CD14-positive monocyte (primary cell): ENCODE data around the gene SHCBP1L. TPM values are rescaled to one million over a fixed set of nuclear protein-coding genes. Genes with fewer than 3 reads are reported as not detected.

Experiments
- DNase-seq, 3 donors: peaks; one replicate each; pipeline ENCODE4 v3.0.0-alpha.2; 2011 to 2022
- H2AFZ ChIP-seq: 2 replicates; pipeline ENCODE4 v1.6.0; 2012; ENCODE audit warnings: mild to moderate bottlenecking, low read depth, low read length, inconsistent platforms; ENCODE audit not compliant: insufficient read depth, poor library complexity, severe bottlenecking
- H3K27ac ChIP-seq, 2 donors: 1 replicate in 1 of 2; 2 replicates in 1 of 2; pipeline ENCODE4 v1.5.1; 2012 to 2013; ENCODE audit warnings: low read length in 2 of 2, control low read depth in 1 of 2, inconsistent platforms in 1 of 2, low read depth in 1 of 2, mild to moderate bottlenecking in 1 of 2
- H3K27me3 ChIP-seq, 2 donors: one replicate each; pipeline versions ENCODE4 v1.6.0 to v1.6.1; 2011 to 2013; ENCODE audit warnings: low read length in 2 of 2; ENCODE audit not compliant: control insufficient read depth in 2 of 2, insufficient read depth in 2 of 2
- H3K36me3 ChIP-seq, 2 donors: replicated peaks in 1 of 2; 1 replicate in 1 of 2; 2 replicates in 1 of 2; pipeline versions ENCODE4 v1.5.1 to v1.6.1; 2012 to 2013; ENCODE audit warnings: low read length in 2 of 2, control low read depth in 1 of 2, inconsistent platforms in 1 of 2, mild to moderate bottlenecking in 1 of 2; ENCODE audit not compliant: insufficient read depth in 2 of 2, control insufficient read depth in 1 of 2
- H3K4me1 ChIP-seq, 2 donors: 1 replicate in 1 of 2; 2 replicates in 1 of 2; pipeline versions ENCODE4 v1.5.1 to v1.6.1; 2012 to 2013; ENCODE audit warnings: low read length in 2 of 2, control low read depth in 1 of 2, inconsistent platforms in 1 of 2, mild to moderate bottlenecking in 1 of 2, moderate library complexity in 1 of 2; ENCODE audit not compliant: insufficient read depth in 2 of 2, control insufficient read depth in 1 of 2
- H3K4me2 ChIP-seq: replicated peaks from 2 replicates; pipeline ENCODE3; 2012; ENCODE audit warnings: low read length, moderate library complexity, mild to moderate bottlenecking; ENCODE audit not compliant: poor library complexity, severe bottlenecking; ENCODE audit errors: extremely low read depth
- H3K4me3 ChIP-seq, 3 experiments: fragments of 200-600 bp in 1 of 3; sonication (generic) in 1 of 3; replicated peaks in 1 of 3; 1 replicate in 2 of 3; 2 replicates in 1 of 3; pipeline ENCODE4 v1.5.1; 2011 to 2013; ENCODE audit warnings: low read length in 3 of 3, mild to moderate bottlenecking in 3 of 3, control low read depth in 2 of 3, low read depth in 2 of 3, inconsistent platforms in 1 of 3, moderate library complexity in 1 of 3
- H3K79me2 ChIP-seq: 2 replicates; pipeline ENCODE4 v1.6.0; 2012; ENCODE audit warnings: mild to moderate bottlenecking, control low read depth, inconsistent platforms, low read length, moderate library complexity; ENCODE audit not compliant: insufficient read depth
- H3K9ac ChIP-seq: 2 replicates; pipeline ENCODE4 v1.6.0; 2017; ENCODE audit warnings: low read length, mild to moderate bottlenecking; ENCODE audit not compliant: insufficient read depth, poor library complexity, severe bottlenecking
- H3K9me3 ChIP-seq, 2 donors: replicated peaks in 1 of 2; 1 replicate in 1 of 2; 2 replicates in 1 of 2; pipeline versions ENCODE4 v1.5.1 to v1.6.1; 2012 to 2013; ENCODE audit warnings: low read length in 2 of 2, control low read depth in 1 of 2; ENCODE audit not compliant: control insufficient read depth in 1 of 2, insufficient read depth in 1 of 2
- H4K20me1 ChIP-seq: 2 replicates; pipeline ENCODE4 v1.6.0; 2012; ENCODE audit warnings: mild to moderate bottlenecking, low read length, control low read depth, moderate library complexity; ENCODE audit not compliant: insufficient read depth
- H3K27ac Mint-ChIP-seq, 7 donors: one replicate each; pipeline ENCODE4 v1.8.0; 2020; ENCODE audit warnings: mild to moderate bottlenecking in 7 of 7, mixed read lengths in 7 of 7, moderate library complexity in 6 of 7, inconsistent platforms in 2 of 7
- H3K27me3 Mint-ChIP-seq, 3 donors: one replicate each; pipeline ENCODE4 v1.8.0; 2021 to 2022; ENCODE audit warnings: low read depth in 3 of 3, mild to moderate bottlenecking in 3 of 3, mixed read lengths in 3 of 3, moderate library complexity in 3 of 3, inconsistent platforms in 1 of 3
- H3K36me3 Mint-ChIP-seq, 2 donors: one replicate each; pipeline ENCODE4 v1.8.0; 2020; ENCODE audit warnings: mixed read lengths in 2 of 2, inconsistent platforms in 1 of 2, mild to moderate bottlenecking in 1 of 2
- H3K4me1 Mint-ChIP-seq: one replicate; pipeline ENCODE4 v1.8.0; 2020; ENCODE audit warnings: mild to moderate bottlenecking, mixed read lengths
- H3K4me3 Mint-ChIP-seq, 2 donors: one replicate each; pipeline ENCODE4 v1.8.0; 2020; ENCODE audit warnings: mild to moderate bottlenecking in 2 of 2, mixed read lengths in 2 of 2, moderate library complexity in 1 of 2
- H3K9me3 Mint-ChIP-seq, 7 donors: one replicate each; pipeline ENCODE4 v1.8.0; 2020 to 2022; ENCODE audit warnings: mixed read lengths in 7 of 7, mild to moderate bottlenecking in 6 of 7, moderate library complexity in 6 of 7, inconsistent platforms in 2 of 7
- WGBS: methylation state at CpG from one replicate; pipeline ENCODE4 v1.1.5; 2013; ENCODE audit warnings: missing lambda C conversion rate; ENCODE audit not compliant: insufficient coverage; 5-methylcytosine and 5-hydroxymethylcytosine counted together
- intact Hi-C, 2 donors: fragments of 100-400 bp; cut with micrococcal nuclease; formaldehyde crosslinking; loops; one replicate each; pipeline versions ENCODE4 v1.15.0 to v1.15.1; 2023
- polyA plus RNA-seq, 3 donors: library from polyadenylated mRNA; depleted of rRNA in 1 of 3; unstranded in 2 of 3; stranded (reverse) in 1 of 3; fragments of 300-500 nt in 2 of 3; fragments of >200 nt in 1 of 3; fragmentation: Illumina TruSeq in 2 of 3; gene quantifications; 1 replicate in 2 of 3; 2 replicates in 1 of 3; pipeline ENCODE4 v1.2.3, GENCODE V29; 2012 to 2021
- TF ChIP-seq, protein P1 (sequence below): fragments of 200-600 bp; IDR thresholded peaks from one replicate; pipeline ENCODE4 v1.8.0; 2022; ENCODE audit warnings: antibody characterized with exemption, mild to moderate bottlenecking

Gene SHCBP1L
- polyA plus RNA-seq, 3 donors, result not detected

GRCh38 chr1:182913401-182913800, 39.6 kb downstream of the SHCBP1L start:
- Mint-ChIP-seq H3K4me1 (no peaks in the 10 kb centered on the region), H3K36me3 (no peaks in the 10 kb centered on the region)
- no peak for DNase-seq

DNA sequence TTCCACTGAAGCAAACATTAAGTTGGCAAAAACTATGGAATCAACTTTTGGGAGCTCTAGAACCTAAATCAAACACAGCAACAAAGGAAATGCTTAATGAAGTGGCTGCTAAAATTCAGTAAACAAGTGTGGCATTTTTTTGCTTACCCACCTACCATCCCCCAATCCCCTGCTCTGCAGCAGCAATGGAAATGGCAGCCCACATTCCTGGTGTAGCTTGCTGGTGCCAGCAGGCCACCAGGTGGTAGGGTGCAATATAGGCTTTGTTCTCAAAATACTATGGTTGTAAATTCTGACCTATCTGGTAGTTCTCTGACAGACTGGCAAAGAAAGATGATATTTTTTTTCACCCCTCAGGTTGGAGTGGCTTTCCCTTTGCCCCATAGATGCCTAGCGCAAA, 42.8 kb downstream of the SHCBP1L start:
- H3K4me1 ChIP-seq, result no peaks in the 10 kb centered on the region
- H3K36me3 ChIP-seq, result no peaks in the 10 kb centered on the region
- H3K4me3 Mint-ChIP-seq, result no peak overlapping the region
- H3K36me3 Mint-ChIP-seq, result no peaks in the 10 kb centered on the region
- no peaks in the 10 kb centered on the region for H4K20me1 ChIP-seq
- intact Hi-C loops, result no loop called here
- WGBS, result no CpG with 5 or more reads among the region's 1 CpG
- H3K4me1 Mint-ChIP-seq, result no peaks in the 10 kb centered on the region
- no peak overlapping the region for H3K4me2 ChIP-seq
- H3K27me3 Mint-ChIP-seq, result peaks cover 2 to 7% (median 4%) of the 10 kb centered on the region in 3 donors
- TF ChIP-seq, protein P1, sequence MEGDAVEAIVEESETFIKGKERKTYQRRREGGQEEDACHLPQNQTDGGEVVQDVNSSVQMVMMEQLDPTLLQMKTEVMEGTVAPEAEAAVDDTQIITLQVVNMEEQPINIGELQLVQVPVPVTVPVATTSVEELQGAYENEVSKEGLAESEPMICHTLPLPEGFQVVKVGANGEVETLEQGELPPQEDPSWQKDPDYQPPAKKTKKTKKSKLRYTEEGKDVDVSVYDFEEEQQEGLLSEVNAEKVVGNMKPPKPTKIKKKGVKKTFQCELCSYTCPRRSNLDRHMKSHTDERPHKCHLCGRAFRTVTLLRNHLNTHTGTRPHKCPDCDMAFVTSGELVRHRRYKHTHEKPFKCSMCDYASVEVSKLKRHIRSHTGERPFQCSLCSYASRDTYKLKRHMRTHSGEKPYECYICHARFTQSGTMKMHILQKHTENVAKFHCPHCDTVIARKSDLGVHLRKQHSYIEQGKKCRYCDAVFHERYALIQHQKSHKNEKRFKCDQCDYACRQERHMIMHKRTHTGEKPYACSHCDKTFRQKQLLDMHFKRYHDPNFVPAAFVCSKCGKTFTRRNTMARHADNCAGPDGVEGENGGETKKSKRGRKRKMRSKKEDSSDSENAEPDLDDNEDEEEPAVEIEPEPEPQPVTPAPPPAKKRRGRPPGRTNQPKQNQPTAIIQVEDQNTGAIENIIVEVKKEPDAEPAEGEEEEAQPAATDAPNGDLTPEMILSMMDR, result no peak
- H3K4me3 ChIP-seq, result no peak overlapping the region
- no peak overlapping the region for H3K9ac ChIP-seq
- H2AFZ ChIP-seq, result no peak overlapping the region
- H3K9me3 ChIP-seq, result peaks cover 0 to 10% of the 10 kb centered on the region in 2 donors
- peaks cover 0 to 19% (median 12%) of the 10 kb centered on the region in 7 donors for H3K9me3 Mint-ChIP-seq
- H3K27ac Mint-ChIP-seq, result no peak overlapping the region
- H3K27me3 ChIP-seq, result no peaks in the 10 kb centered on the region
- DNase-seq, result no peak
- no peaks in the 10 kb centered on the region for H3K79me2 ChIP-seq
- H3K27ac ChIP-seq, result no peak overlapping the region

More at GRCh38 chr1:182913401-182913800, 39.6 kb downstream of the SHCBP1L start:
- H3K27me3 ChIP-seq, result no peaks in the 10 kb centered on the region
- H3K9me3 ChIP-seq, result peaks cover 0 to 10% of the 10 kb centered on the region in 2 donors
- no peak overlapping the region for H3K4me2 ChIP-seq
- no peaks in the 10 kb centered on the region for H4K20me1 ChIP-seq
- H2AFZ ChIP-seq, result no peak overlapping the region
- Mint-ChIP-seq H3K27ac (no peak overlapping the region), H3K27me3 (peaks cover 2 to 7% (median 4%) of the 10 kb centered on the region in 3 donors), H3K4me3 (no peak overlapping the region), H3K9me3 (peaks cover 0 to 19% (median 14%) of the 10 kb centered on the region in 7 donors)
- intact Hi-C loops, result no loop called here
- H3K4me1 ChIP-seq, result no peaks in the 10 kb centered on the region
- WGBS, result 100% methylated on average over 1 of the region's 3 CpGs
- H3K36me3 ChIP-seq, result no peaks in the 10 kb centered on the region
- no peak overlapping the region for H3K4me3 ChIP-seq
- TF ChIP-seq, protein P1, result no peak
- no peak overlapping the region for H3K9ac ChIP-seq
- no peaks in the 10 kb centered on the region for H3K79me2 ChIP-seq
- H3K27ac ChIP-seq, result no peak overlapping the region
